Measurements from ENCODE around the gene DNAAF8. TPM values are rescaled to one million over a fixed set of nuclear protein-coding genes. Genes with fewer than 3 reads are reported as not detected.

DNAAF8 gene
- polyA plus RNA-seq, 1 of the 3 experiments (the other 2 are of a cell fraction): 3.1 TPM

- no peak overlapping the region for H3K4me2 ChIP-seq
- H3K4me3 ChIP-seq (ENCODE audit: low read depth in 2 of 2, low read length in 1 of 2): no peak overlapping the region
- POLR2A ChIA-PET: no interaction called here
- TF ChIP-seq FOXJ3 (CRISPR knock-in tag; IDR thresholded peaks at IDR 0.05): no peak
- no peak for TF ChIP-seq TAF1 (IDR thresholded peaks at IDR 0.05; ENCODE audit: borderline replicate concordance, low read depth, low read length)
- TF ChIP-seq NFIC (IDR thresholded peaks at IDR 0.05; ENCODE audit: borderline replicate concordance): no peak
- no peak for TF ChIP-seq MEF2A (IDR thresholded peaks at IDR 0.05; ENCODE audit: borderline replicate concordance, low read depth)
- no peak for TF ChIP-seq CTCF (IDR thresholded peaks at IDR 0.05)
- no peak for TF ChIP-seq EZH2phosphoT487 (IDR thresholded peaks at IDR 0.05; ENCODE audit: borderline replicate concordance, low read depth)
- TF ChIP-seq GABPA (IDR thresholded peaks at IDR 0.05; ENCODE audit: low read depth): no peak
- TF ChIP-seq NRF1 (IDR thresholded peaks at IDR 0.05; ENCODE audit: low read depth, low read length): no peak
- no peak for TF ChIP-seq YY1 (IDR thresholded peaks at IDR 0.05; ENCODE audit: low read depth)
- no peak for TF ChIP-seq RCOR1 (IDR thresholded peaks at IDR 0.05; ENCODE audit: low read length)
- CTCF ChIA-PET: no interaction called here
- H3F3A ChIP-seq (replicated peaks; ENCODE audit: insufficient read depth): no peaks in the 10 kb centered on the region
- DNase-seq: no peak
- H3K9me2 ChIP-seq: no peaks in the 10 kb centered on the region
- H4K20me1 ChIP-seq (ENCODE audit: insufficient read depth): no peaks in the 10 kb centered on the region
- 60% methylated on average over 1 of the region's 13 CpGs for WGBS (ENCODE audit: low lambda C conversion rate)
- H3K27ac ChIP-seq (ENCODE audit: low read depth in 2 of 2, low read length in 1 of 2): no peak overlapping the region; a peak in 1 of 4 replicates
- H2AFZ ChIP-seq (ENCODE audit: low read depth): no peak overlapping the region
- H3K79me2 ChIP-seq (ENCODE audit: insufficient read depth): no peaks in the 10 kb centered on the region
- peaks cover 0 to 8% of the 10 kb centered on the region in 2 experiments; a peak in 1 of 4 replicates for H3K4me1 ChIP-seq (ENCODE audit: control insufficient read depth in 1 of 2, insufficient read depth in 2 of 2, low read depth in 1 of 2, low read length in 1 of 2)
- H3K9me3 ChIP-seq: no peaks in the 10 kb centered on the region
- no peaks in the 10 kb centered on the region for H3K27me3 ChIP-seq (ENCODE audit: insufficient read depth)
- no peak overlapping the region for H3K9ac ChIP-seq
- H3K36me3 ChIP-seq (replicated peaks in 1 of 2; ENCODE audit: control insufficient read depth in 1 of 2, insufficient read depth in 2 of 2, low read length in 1 of 2): no peaks in the 10 kb centered on the region
Observed at GRCh38 chr16:4775005-4775404, 40.7 kb downstream of the DNAAF8 start.

- Histone ChIP-seq H3K27ac (ENCODE audit: low read depth in 2 of 2, low read length in 1 of 2) (no peak overlapping the region), H3F3A (replicated peaks; ENCODE audit: insufficient read depth) (no peaks in the 10 kb centered on the region), H3K9me2 (no peaks in the 10 kb centered on the region), H3K36me3 (replicated peaks in 1 of 2; ENCODE audit: control insufficient read depth in 1 of 2, insufficient read depth in 2 of 2, low read length in 1 of 2) (no peaks in the 10 kb centered on the region), H4K20me1 (ENCODE audit: insufficient read depth) (no peaks in the 10 kb centered on the region), H3K4me3 (ENCODE audit: low read depth in 2 of 2, low read length in 1 of 2) (no peak overlapping the region), H3K79me2 (ENCODE audit: insufficient read depth) (no peaks in the 10 kb centered on the region), H3K4me2 (no peak overlapping the region), H3K4me1 (ENCODE audit: control insufficient read depth in 1 of 2, insufficient read depth in 2 of 2, low read depth in 1 of 2, low read length in 1 of 2) (peaks cover 0 to 8% of the 10 kb centered on the region in 2 experiments; a peak in 1 of 4 replicates), H2AFZ (ENCODE audit: low read depth) (no peak overlapping the region), H3K27me3 (ENCODE audit: insufficient read depth) (no peaks in the 10 kb centered on the region), H3K9ac (no peak overlapping the region), H3K9me3 (no peaks in the 10 kb centered on the region)
- POLR2A ChIA-PET: no interaction called here
- TF ChIP-seq PBX3 (IDR thresholded peaks at IDR 0.05) (no peak), MEF2A (IDR thresholded peaks at IDR 0.05; ENCODE audit: borderline replicate concordance, low read depth) (no peak), NRF1 (IDR thresholded peaks at IDR 0.05; ENCODE audit: low read depth, low read length) (no peak), SMC3 (IDR thresholded peaks at IDR 0.05; ENCODE audit: low read depth, low read length) (no peak), EP300 (IDR thresholded peaks at IDR 0.05; ENCODE audit: borderline replicate concordance in 1 of 2, low read depth in 1 of 2, low read length in 1 of 2) (no peak), CHD2 (IDR thresholded peaks at IDR 0.05; ENCODE audit: low read length, partially characterized antibody) (no peak), ELF1 (IDR thresholded peaks at IDR 0.05) (no peak), IRF3 (IDR thresholded peaks at IDR 0.05; ENCODE audit: low read depth, low read length) (no peak), FOSL2 (IDR thresholded peaks at IDR 0.05; ENCODE audit: borderline replicate concordance, low read depth) (no peak), USF2 (IDR thresholded peaks at IDR 0.05; ENCODE audit: borderline replicate concordance, low read depth, low read length) (no peak), RXRA (IDR thresholded peaks at IDR 0.05; ENCODE audit: borderline replicate concordance, low read depth) (no peak), GATA2 (CRISPR knock-in tag; IDR thresholded peaks at IDR 0.05) (no peak), TEAD4 (IDR thresholded peaks at IDR 0.05; ENCODE audit: borderline replicate concordance, insufficient read depth) (no peak), JUND (IDR thresholded peaks at IDR 0.05) (no peak), SIN3A (IDR thresholded peaks at IDR 0.05; ENCODE audit: borderline replicate concordance, low read depth, low read length) (no peak)
- CTCF ChIA-PET: interaction anchor here (1.7 kb wide), 1 partner anchor 10 kb away, joined by 4 read pairs; no protein-coding TSS in a partner anchor
- DNase-seq: no peak
- 87% methylated on average over 2 of the region's 2 CpGs for WGBS (ENCODE audit: low lambda C conversion rate)
Observed at GRCh38 chr16:4776141-4776705, 41.9 kb downstream of the DNAAF8 start.

All from SK-N-SH (cell line).